Heart right ventricle (tissue), 16 donors: ENCODE measurements around the gene HS3ST4. TPM values are rescaled to one million over a fixed set of nuclear protein-coding genes. Genes with fewer than 3 reads are reported as not detected.
"Not testable (repeated sequence)": the region's sequence is repeated elsewhere in the genome, so short reads cannot be mapped to it uniquely, and the experiment has no call there.

Experiments used
- ATAC-seq, 8 donors: fragments of 200-7000 bp; cut with Tn5 transposase; one replicate each; pipeline ENCODE4 v1.9.1; 2020; ENCODE audit warnings: mild to moderate bottlenecking in 8 of 8, moderate library complexity in 8 of 8, moderate number of reproducible peaks in 1 of 8
- DNase-seq, 2 donors: peaks; one replicate each; pipeline ENCODE4 v3.0.0-alpha.2; 2020
- H3K27ac ChIP-seq, 10 donors: fragments of 200-600 bp; sonication (generic) in 2 of 10; one replicate each; pipeline versions ENCODE4 v1.5.0 to v1.8.0; 2020 to 2022; ENCODE audit warnings: mild to moderate bottlenecking in 3 of 10
- H3K27me3 ChIP-seq, 7 donors: fragments of 200-600 bp; one replicate each; pipeline ENCODE4 v1.8.0; 2021 to 2022; ENCODE audit warnings: mild to moderate bottlenecking in 2 of 7
- H3K36me3 ChIP-seq, 9 donors: fragments of 200-600 bp; sonication (generic) in 1 of 9; one replicate each; pipeline versions ENCODE4 v1.5.0 to v1.8.0; 2020 to 2022; ENCODE audit warnings: mild to moderate bottlenecking in 2 of 9
- H3K4me1 ChIP-seq, 9 donors: fragments of 200-600 bp; sonication (generic) in 1 of 9; one replicate each; pipeline versions ENCODE4 v1.5.0 to v1.8.0; 2020 to 2022; ENCODE audit warnings: mild to moderate bottlenecking in 4 of 9
- H3K4me3 ChIP-seq, 10 donors: fragments of 200-600 bp; sonication (generic) in 2 of 10; one replicate each; pipeline versions ENCODE4 v1.5.0 to v1.8.0; 2020 to 2022; ENCODE audit warnings: mild to moderate bottlenecking in 7 of 10, moderate library complexity in 2 of 10
- H3K9me3 ChIP-seq, 11 donors: fragments of 200-600 bp in 10 of 11; sonication (generic) in 2 of 11; one replicate each; pipeline versions ENCODE4 v1.5.0 to v1.8.0; 2013 to 2022; ENCODE audit warnings: mild to moderate bottlenecking in 2 of 11, control low read depth in 1 of 11, moderate library complexity in 1 of 11
- WGBS, 2 donors: extraction: QIAGEN DNeasy Blood & Tissue Kit; methylation state at CpG; one replicate each; pipeline ENCODE4 v1.1.7; 2013; ENCODE audit warnings: inconsistent platforms in 1 of 2; 5-methylcytosine and 5-hydroxymethylcytosine counted together
- intact Hi-C, 10 donors: fragments of 100-400 bp; cut with DNase I; formaldehyde crosslinking; loops; one replicate each; pipeline versions ENCODE4 v1.11.1 to v1.14.2; 2022
- polyA plus RNA-seq, 2 donors: library from polyadenylated mRNA; stranded (reverse); fragments of 200-250 nt; gene quantifications; one replicate each; pipeline ENCODE4 v1.2.3, GENCODE V29; 2013
- total RNA-seq, 10 donors: library from RNA; stranded (reverse); fragmentation: NEBNext Ultra II Directional in 3 of 10; extraction: Animal tissue kit (Norgen Biotek cat#: 25700) in 3 of 10; gene quantifications; one replicate each; pipeline versions ENCODE4 v1.2.1 to v1.2.4, GENCODE V29; 2021 to 2023
- TF ChIP-seq, protein P1 (sequence below), 9 donors: fragments of 200-600 bp; sonication (generic) in 2 of 9; IDR thresholded peaks; one replicate each; pipeline versions ENCODE4 v1.5.0 to v1.8.0; 2021 to 2022; ENCODE audit warnings: antibody characterized with exemption in 9 of 9, mild to moderate bottlenecking in 5 of 9, moderate library complexity in 1 of 9
- donor health status: Arrhythmogenic right ventricular cardiomyopathy.
- donor health status: ischemic (EF 13 %, LVEDD 7.1; RV severe dilation, severe dysfunction).
- donor health status: healthy with polysubstance abuse.
- donor health status: DM: no; HTN: yes; CAD: no.
- donor health status: DM: no; HTN: no; CAD: no.
- donor health status: ischemic (EF 25% LVEDD 6.9; RV normal size, moderate dysfunction).
- donor health status: ischemic (EF 25% LVEDD 5.7; RV mildly dilated, moderate dysfunction).
- donor health status: healthy.
- donor health status: DM: yes; HTN: yes; CAD: no.
- donor health status: Ischemic cardiomyopathy.
- donor health status: ischemic (EF 35%, LVEDD 5.7; RV mildly dilated, moderate dysfunction).
- donor health status: nonischemic (EF 11% LVEDD 7.7; RV severe dilation, severe dysfunction).
- donor health status: DM: yes; HTN: yes; CAD: no.
- donor health status: PGD.
- donor health status: ischemic (EF 29% LVEDD 5.4; RV normal size, mild dysfunction).
- donor health status: nonischemic (EF 23%, LVEDD 6.1; RV moderate dilation, normal function).

HS3ST4 gene
- total and polyA plus RNA-seq, 12 donors: 0.01 TPM; not detected in 11

DNA sequence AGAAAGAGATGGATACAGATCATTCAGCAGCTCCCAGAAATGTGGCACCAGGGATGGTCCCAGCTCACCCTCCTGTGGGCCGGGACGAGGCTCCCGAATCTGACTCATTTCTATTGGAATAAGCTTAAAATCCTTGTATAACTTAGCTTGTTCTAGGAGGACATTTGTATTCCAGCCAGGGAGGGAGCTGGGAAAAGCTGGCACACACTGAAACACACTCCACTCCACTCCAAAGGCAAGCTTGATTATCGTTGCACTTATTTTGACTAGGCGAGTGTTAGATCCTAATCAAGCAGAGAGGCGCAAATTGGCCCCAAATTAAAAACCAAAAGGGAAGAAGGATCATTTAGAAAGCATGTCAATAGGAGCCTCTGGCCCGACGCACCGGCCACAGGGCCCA is 339.5 kb downstream of the HS3ST4 start:
- intact Hi-C loops: no loop called here
- H3K27ac ChIP-seq: no peak overlapping the region
- TF ChIP-seq, protein P1, sequence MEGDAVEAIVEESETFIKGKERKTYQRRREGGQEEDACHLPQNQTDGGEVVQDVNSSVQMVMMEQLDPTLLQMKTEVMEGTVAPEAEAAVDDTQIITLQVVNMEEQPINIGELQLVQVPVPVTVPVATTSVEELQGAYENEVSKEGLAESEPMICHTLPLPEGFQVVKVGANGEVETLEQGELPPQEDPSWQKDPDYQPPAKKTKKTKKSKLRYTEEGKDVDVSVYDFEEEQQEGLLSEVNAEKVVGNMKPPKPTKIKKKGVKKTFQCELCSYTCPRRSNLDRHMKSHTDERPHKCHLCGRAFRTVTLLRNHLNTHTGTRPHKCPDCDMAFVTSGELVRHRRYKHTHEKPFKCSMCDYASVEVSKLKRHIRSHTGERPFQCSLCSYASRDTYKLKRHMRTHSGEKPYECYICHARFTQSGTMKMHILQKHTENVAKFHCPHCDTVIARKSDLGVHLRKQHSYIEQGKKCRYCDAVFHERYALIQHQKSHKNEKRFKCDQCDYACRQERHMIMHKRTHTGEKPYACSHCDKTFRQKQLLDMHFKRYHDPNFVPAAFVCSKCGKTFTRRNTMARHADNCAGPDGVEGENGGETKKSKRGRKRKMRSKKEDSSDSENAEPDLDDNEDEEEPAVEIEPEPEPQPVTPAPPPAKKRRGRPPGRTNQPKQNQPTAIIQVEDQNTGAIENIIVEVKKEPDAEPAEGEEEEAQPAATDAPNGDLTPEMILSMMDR (IDR thresholded peaks at IDR 0.05): no peak
- H3K36me3 ChIP-seq: no peaks in the 10 kb centered on the region
- ATAC-seq (no peak), DNase-seq (no peak)
- H3K27me3 ChIP-seq: no peaks in the 10 kb centered on the region
- H3K9me3 ChIP-seq: peaks cover 0 to 2% (median 0%) of the 10 kb centered on the region in 11 donors
- WGBS, 2 donors: 80% methylated on average over 9 of the region's 9 CpGs
- H3K4me1 ChIP-seq: no peaks in the 10 kb centered on the region
- H3K4me3 ChIP-seq: no peak overlapping the region

DNA sequence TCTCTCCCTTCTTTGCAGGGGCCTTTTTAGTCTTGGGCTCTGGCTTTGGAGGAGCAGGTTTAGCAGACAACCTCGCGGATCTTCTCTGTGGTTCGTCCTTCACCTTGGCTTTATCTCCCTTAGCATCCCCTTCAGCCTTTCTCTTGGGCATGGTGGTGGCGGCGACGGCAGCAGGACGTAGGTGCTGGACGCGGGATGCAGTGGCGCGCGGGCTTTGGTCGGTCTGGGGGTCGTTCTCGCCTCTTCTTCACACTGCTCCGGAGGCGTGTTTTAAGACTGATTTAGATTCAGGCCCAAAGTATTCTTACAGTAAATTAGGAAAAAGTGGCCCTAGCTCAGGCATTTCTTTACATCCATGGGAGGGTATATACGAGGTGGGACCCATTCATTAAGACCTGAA is 340.9 kb downstream of the HS3ST4 start:
- WGBS, 2 donors: 90 to 91% methylated on average over 18 of the region's 18 CpGs
- DNase-seq, intact Hi-C loops, H3K4me1 ChIP-seq, H3K27ac ChIP-seq, H3K4me3 ChIP-seq, ATAC-seq, H3K9me3 ChIP-seq, H3K36me3 ChIP-seq, H3K27me3 ChIP-seq: not testable (repeated sequence)

DNA sequence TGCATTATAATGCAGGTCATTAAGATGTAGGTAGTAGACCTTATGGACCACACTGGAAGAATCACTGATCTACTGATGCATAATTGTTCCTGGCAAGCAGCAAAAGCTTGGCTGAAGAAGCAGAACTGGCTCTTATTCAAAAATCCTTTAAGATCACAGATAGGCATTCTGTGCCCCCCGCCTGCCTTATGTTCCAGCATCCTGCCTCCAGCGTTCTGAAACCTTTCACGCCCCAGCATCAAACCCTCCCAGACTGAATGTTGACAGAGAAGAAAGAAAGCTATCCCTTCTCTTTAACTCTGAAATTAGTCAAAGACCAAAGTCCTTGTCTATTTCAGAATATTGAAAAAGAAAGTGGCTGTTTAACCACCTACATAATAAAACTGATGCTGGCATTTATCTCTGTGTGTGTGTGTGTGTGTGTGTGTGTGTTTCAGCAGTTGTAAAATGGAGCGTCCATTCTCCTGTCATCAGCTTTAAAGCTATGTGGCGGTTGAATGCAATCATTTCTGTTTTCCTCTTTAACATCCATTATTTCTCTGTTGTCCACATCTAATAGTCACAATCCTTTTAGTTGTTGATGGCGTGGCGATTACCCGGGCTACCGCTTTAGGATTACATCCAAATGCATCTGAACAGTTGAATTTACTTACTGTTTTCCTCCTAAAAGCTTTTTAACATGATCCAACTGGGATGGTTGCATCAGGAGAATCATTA is 350.4 kb downstream of the HS3ST4 start:
- DNase-seq: no peak
- ATAC-seq: no peak
- TF ChIP-seq, protein P1 (IDR thresholded peaks at IDR 0.05): no peak
- Histone ChIP-seq H3K4me3 (no peak overlapping the region), H3K4me1 (no peaks in the 10 kb centered on the region), H3K27me3 (peaks cover 0 to 4% (median 0%) of the 10 kb centered on the region in 7 donors), H3K9me3 (no peaks in the 10 kb centered on the region), H3K36me3 (no peaks in the 10 kb centered on the region), H3K27ac (no peak overlapping the region)
- intact Hi-C loops: no loop called here
- 70% methylated on average over 9 of the region's 9 CpGs for WGBS, 2 donors

DNA sequence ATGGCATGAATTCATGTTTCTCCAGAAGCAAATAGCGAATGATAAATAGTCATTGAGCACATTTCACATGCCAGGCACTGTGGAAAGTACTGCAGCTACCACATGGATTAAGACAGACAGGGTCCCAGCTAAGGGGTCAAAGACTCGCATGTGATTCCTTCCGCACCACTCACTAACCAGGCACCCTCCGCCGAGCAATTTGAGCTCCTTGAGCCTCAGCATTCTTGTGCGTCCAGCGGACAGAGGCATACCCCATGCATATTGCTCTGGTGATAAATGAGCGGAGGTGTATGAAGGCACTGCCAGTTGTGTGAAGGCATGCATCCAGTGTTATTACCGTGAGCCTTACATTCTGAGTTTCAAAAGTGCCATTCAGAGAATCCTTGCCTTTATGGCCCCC is 358.7 kb downstream of the HS3ST4 start:
- intact Hi-C loops: no loop called here
- Histone ChIP-seq H3K4me1 (no peaks in the 10 kb centered on the region), H3K27me3 (peaks cover 0 to 11% (median 0%) of the 10 kb centered on the region in 7 donors), H3K4me3 (no peak overlapping the region), H3K27ac (no peak overlapping the region), H3K9me3 (peaks cover 0 to 4% (median 0%) of the 10 kb centered on the region in 11 donors), H3K36me3 (no peaks in the 10 kb centered on the region)
- 44% methylated on average over 9 of the region's 9 CpGs for WGBS, 2 donors
- no peak for DNase-seq
- TF ChIP-seq, protein P1 (IDR thresholded peaks at IDR 0.05): no peak
- ATAC-seq: no peak

DNA sequence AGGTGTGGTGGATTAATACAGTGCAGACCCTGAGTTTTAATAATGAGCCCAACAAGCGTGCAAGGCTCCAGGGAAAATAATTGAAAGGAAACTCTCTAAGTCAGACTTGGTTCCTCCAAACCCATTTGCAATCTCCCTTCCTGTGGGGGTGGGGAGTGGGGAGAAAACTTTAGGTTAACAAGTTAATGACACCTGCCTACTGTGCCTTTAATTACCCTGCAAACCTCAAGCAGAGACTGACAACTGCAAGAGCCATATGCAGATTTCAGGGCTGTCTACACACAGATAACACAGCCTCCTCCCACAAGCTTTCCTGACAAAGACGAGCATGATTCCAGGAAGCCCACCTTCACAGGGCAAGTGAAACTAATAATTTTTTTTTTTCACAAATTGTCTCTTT is 359.3 kb downstream of the HS3ST4 start:
- Histone ChIP-seq H3K4me3 (no peak overlapping the region), H3K9me3 (peaks cover 0 to 4% (median 0%) of the 10 kb centered on the region in 11 donors), H3K27me3 (peaks cover 0 to 11% (median 0%) of the 10 kb centered on the region in 7 donors), H3K27ac (no peak overlapping the region), H3K4me1 (no peaks in the 10 kb centered on the region), H3K36me3 (no peaks in the 10 kb centered on the region)
- no peak for ATAC-seq
- DNase-seq: no peak
- intact Hi-C loops: no loop called here
- 5 to 7% methylated on average over 2 of the region's 2 CpGs for WGBS, 2 donors
- TF ChIP-seq, protein P1 (IDR thresholded peaks at IDR 0.05): no peak
